K562 (cell line): ENCODE results near the gene TOMM22. TPM values are rescaled to one million over a fixed set of nuclear protein-coding genes. Genes with fewer than 3 reads are reported as not detected.

ENCODE experiments used
- CBX5 ChIP-seq: IDR thresholded peaks from 2 replicates; pipeline ENCODE4 v1.6.1; 2014; ENCODE audit warnings: low read depth, borderline replicate concordance
- CHCHD3 ChIP-seq: fragments of 250-450 bp; sonication (Bioruptor Pico); IDR thresholded peaks from 2 replicates; pipeline ENCODE4 v2.1.2; 2022; ENCODE audit warnings: mild to moderate bottlenecking
- CHD2 ChIP-seq: IDR thresholded peaks from 2 replicates; pipeline ENCODE4 v1.6.1; 2011; ENCODE audit warnings: low read depth, low read length
- HCFC1 ChIP-seq: IDR thresholded peaks from 2 replicates; pipeline ENCODE4 v1.6.1; 2012; ENCODE audit warnings: low read depth, low read length, improper control_type of control experiment
- MCM3 ChIP-seq: fragments of 450-650 bp; IDR thresholded peaks from 2 replicates; pipeline ENCODE4 v1.6.1; 2016
- PCBP2 ChIP-seq: fragments of 200-400 bp; formaldehyde crosslinking; IDR thresholded peaks from 2 replicates; pipeline ENCODE4 v1.6.1; 2018; ENCODE audit warnings: low read length, low read depth, mild to moderate bottlenecking, moderate library complexity; ENCODE audit not compliant: poor library complexity, severe bottlenecking
- POLR2AphosphoS2 ChIP-seq: IDR thresholded peaks from 2 replicates; pipeline ENCODE4 v1.6.1; 2012; ENCODE audit warnings: low read length, improper control_type of control experiment
- RAD21 ChIP-seq, 2 experiments: fragments of 250-450 bp in 1 of 2; fragments of 450-650 bp in 1 of 2; sonication (Bioruptor Pico) in 1 of 2; formaldehyde crosslinking in 1 of 2; IDR thresholded peaks in 1 of 2; conservative IDR thresholded peaks in 1 of 2; 2 replicates each; pipeline versions ENCODE4 v1.4.0 to v1.8.0; 2020 to 2022; ENCODE audit warnings: mild to moderate bottlenecking in 2 of 2, moderate library complexity in 1 of 2
- SMAD3 ChIP-seq: fragments of 450-650 bp; formaldehyde crosslinking; conservative IDR thresholded peaks from 2 replicates; pipeline ENCODE4 v1.4.0; 2020; ENCODE audit warnings: mild to moderate bottlenecking
- SRSF3 ChIP-seq: fragments of 200-400 bp; formaldehyde crosslinking; IDR thresholded peaks from 2 replicates; pipeline ENCODE4 v1.6.1; 2016; ENCODE audit warnings: mild to moderate bottlenecking, low read length, moderate library complexity; ENCODE audit not compliant: insufficient read depth
- ZNF143 ChIP-seq: sonication (generic); formaldehyde crosslinking; IDR thresholded peaks from 2 replicates; pipeline ENCODE4 v1.9.0; 2022; ENCODE audit warnings: mild to moderate bottlenecking, missing genetic modification reagents
- ZNF239 ChIP-seq: fragments of 250-450 bp; sonication (Bioruptor Pico); IDR thresholded peaks from 2 replicates; pipeline ENCODE4 v1.4.0; 2020; ENCODE audit warnings: mild to moderate bottlenecking
- ZNF79 ChIP-seq: fragments of 250-450 bp; sonication (Bioruptor Pico); IDR thresholded peaks from 2 replicates; pipeline ENCODE4 v1.4.0; 2020; ENCODE audit warnings: low read depth, mild to moderate bottlenecking, moderate library complexity
- polyA plus RNA-seq, 8 experiments: library from polyadenylated mRNA; depleted of rRNA in 4 of 8; stranded (reverse) in 5 of 8; unstranded in 3 of 8; fragments of >200 nt; fragmentation: Nextera tagmentation in 2 of 8; fragmentation: Illumina TruSeq in 1 of 8; extraction: Ambion mirVana in 2 of 8; extraction: Trizol in 1 of 8; gene quantifications; 2 replicates each; pipeline versions ENCODE4 v1.2.1 to v1.2.3, GENCODE V29; 2011 to 2014; ENCODE audit warnings: inconsistent platforms in 1 of 8, missing spikeins in 1 of 8
- total RNA-seq, 7 experiments: library from RNA; depleted of rRNA in 6 of 7; stranded (reverse); fragments of >200 nt in 6 of 7; fragmentation: Illumina TruSeq in 2 of 7; extraction: Trizol in 2 of 7; gene quantifications; 2 replicates each; pipeline versions ENCODE4 v1.2.1 to v1.2.3, GENCODE V29; 2011 to 2021; ENCODE audit warnings: low replicate concordance in 1 of 7
- TF ChIP-seq, protein P1 (sequence below), 2 experiments: fragments of 450-650 bp in 1 of 2; sonication (generic) in 1 of 2; formaldehyde crosslinking; conservative IDR thresholded peaks; 2 replicates each; pipeline versions ENCODE4 v1.4.0 to v1.8.1; 2020 to 2022; ENCODE audit warnings: mild to moderate bottlenecking in 1 of 2, missing genetic modification reagents in 1 of 2
- TF ChIP-seq, protein P2 (sequence below): fragments of 450-650 bp; formaldehyde crosslinking; IDR thresholded peaks from 2 replicates; pipeline ENCODE4 v1.4.0; 2020; ENCODE audit warnings: mild to moderate bottlenecking, mixed read lengths
- TF ChIP-seq, protein P3 (sequence below): fragments of 250-450 bp; sonication (Bioruptor Pico); IDR thresholded peaks from 2 replicates; pipeline ENCODE4 v1.5.1; 2021; ENCODE audit warnings: mild to moderate bottlenecking
- TF ChIP-seq, protein P4 (sequence below): fragments of 200-800 bp; sonication (Bioruptor generic); IDR thresholded peaks from 2 replicates; pipeline ENCODE4 v1.6.1; 2017; ENCODE audit warnings: missing genetic modification characterization, missing compliant biosample characterization
- TF ChIP-seq, protein P5 (sequence below), 3 experiments: fragments of 200-800 bp in 1 of 3; sonication (Bioruptor generic) in 1 of 3; sonication (generic) in 1 of 3; formaldehyde crosslinking in 1 of 3; IDR thresholded peaks; 2 replicates each; pipeline versions ENCODE4 v1.6.1 to v1.8.0; 2016 to 2022; ENCODE audit warnings: mild to moderate bottlenecking in 2 of 3, missing compliant biosample characterization in 2 of 3, missing genetic modification characterization in 2 of 3, missing genetic modification reagents in 1 of 3
- TF ChIP-seq, protein P6 (sequence below): fragments of 450-650 bp; conservative IDR thresholded peaks from 2 replicates; pipeline ENCODE4 v1.6.1; 2016; ENCODE audit warnings: missing genetic modification characterization, low read depth, mild to moderate bottlenecking, control low read depth, missing compliant biosample characterization

The TOMM22 gene
- total and polyA plus RNA-seq, 9 of the 15 experiments (the other 6 are each of a cell fraction or from before 2014, with no cell fraction given) = 25.8 to 108 (median 73.8) TPM

DNA sequence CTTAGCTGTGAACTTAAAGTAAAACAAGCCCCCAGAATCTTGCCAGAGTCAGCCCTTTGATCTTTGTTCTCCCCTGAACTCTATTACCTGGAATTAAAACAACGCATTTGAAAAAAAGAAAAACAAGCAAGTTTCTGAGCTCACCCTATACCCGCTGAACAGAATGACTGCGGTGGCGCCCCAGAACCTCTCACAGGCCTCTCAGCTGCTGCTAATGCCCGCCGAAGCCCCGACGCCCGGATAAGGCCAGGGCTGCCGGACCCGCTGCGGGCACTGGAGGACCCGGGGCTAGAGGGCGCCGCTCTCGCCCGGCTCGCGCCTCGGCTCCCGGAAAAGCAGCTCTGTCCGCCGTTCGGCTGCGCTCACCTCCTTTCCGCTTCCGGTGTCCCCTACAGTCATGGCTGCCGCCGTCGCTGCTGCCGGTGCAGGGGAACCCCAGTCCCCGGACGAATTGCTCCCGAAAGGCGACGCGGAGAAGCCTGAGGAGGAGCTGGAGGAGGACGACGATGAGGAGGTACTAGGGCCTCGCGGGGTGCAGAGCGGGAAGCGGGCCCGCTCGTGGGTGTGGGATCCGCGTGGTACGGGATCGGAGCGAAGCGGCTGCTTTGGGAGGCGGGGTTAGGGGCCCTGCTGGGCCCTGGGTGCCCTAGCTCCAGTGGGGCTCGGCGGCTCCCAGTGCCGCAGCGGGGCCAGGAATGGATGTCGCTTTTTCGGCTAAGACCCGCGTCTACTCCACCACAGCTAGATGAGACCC lies at the start of gene TOMM22 (continued):
- TF ChIP-seq, protein P1, sequence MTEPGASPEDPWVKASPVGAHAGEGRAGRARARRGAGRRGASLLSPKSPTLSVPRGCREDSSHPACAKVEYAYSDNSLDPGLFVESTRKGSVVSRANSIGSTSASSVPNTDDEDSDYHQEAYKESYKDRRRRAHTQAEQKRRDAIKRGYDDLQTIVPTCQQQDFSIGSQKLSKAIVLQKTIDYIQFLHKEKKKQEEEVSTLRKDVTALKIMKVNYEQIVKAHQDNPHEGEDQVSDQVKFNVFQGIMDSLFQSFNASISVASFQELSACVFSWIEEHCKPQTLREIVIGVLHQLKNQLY (CRISPR knock-in tag; conservative IDR thresholded peaks at IDR 0.05) = no peak
- TF ChIP-seq RAD21 (CRISPR knock-in tag; conservative IDR thresholded peaks at IDR 0.05 in 1 of 2, IDR thresholded peaks at IDR 0.05 in 1 of 2) (peak; percentile 28 to 34; a peak in 3 of 4 replicates), MCM3 (no peak), ZNF143 (CRISPR knock-in tag) (no peak), ZNF79 (no peak), POLR2AphosphoS2 (no peak), PCBP2 (no peak), CHD2 (no peak), CHCHD3 (CRISPR knock-in tag) (no peak), CBX5 (no peak), HCFC1 (peak; percentile 87), SRSF3 (no peak), SMAD3 (CRISPR knock-in tag) (no peak), ZNF239 (CRISPR knock-in tag) (0 out of 2 replicates have a peak, but pooled peaks have one; percentile 15)
- TF ChIP-seq, protein P2, sequence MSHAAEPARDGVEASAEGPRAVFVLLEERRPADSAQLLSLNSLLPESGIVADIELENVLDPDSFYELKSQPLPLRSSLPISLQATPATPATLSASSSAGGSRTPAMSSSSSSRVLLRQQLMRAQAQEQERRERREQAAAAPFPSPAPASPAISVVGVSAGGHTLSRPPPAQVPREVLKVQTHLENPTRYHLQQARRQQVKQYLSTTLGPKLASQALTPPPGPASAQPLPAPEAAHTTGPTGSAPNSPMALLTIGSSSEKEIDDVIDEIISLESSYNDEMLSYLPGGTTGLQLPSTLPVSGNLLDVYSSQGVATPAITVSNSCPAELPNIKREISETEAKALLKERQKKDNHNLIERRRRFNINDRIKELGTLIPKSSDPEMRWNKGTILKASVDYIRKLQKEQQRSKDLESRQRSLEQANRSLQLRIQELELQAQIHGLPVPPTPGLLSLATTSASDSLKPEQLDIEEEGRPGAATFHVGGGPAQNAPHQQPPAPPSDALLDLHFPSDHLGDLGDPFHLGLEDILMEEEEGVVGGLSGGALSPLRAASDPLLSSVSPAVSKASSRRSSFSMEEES (CRISPR knock-in tag) = no peak
- TF ChIP-seq, protein P3, sequence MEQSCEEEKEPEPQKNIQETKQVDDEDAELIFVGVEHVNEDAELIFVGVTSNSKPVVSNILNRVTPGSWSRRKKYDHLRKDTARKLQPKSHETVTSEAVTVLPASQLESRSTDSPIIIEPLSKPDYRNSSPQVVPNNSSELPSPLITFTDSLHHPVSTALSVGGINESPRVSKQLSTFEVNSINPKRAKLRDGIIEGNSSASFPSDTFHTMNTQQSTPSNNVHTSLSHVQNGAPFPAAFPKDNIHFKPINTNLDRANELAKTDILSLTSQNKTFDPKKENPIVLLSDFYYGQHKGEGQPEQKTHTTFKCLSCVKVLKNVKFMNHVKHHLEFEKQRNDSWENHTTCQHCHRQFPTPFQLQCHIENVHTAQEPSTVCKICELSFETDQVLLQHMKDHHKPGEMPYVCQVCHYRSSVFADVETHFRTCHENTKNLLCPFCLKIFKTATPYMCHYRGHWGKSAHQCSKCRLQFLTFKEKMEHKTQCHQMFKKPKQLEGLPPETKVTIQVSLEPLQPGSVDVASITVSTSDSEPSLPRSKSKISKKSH (CRISPR knock-in tag) = no peak
- TF ChIP-seq, protein P4, sequence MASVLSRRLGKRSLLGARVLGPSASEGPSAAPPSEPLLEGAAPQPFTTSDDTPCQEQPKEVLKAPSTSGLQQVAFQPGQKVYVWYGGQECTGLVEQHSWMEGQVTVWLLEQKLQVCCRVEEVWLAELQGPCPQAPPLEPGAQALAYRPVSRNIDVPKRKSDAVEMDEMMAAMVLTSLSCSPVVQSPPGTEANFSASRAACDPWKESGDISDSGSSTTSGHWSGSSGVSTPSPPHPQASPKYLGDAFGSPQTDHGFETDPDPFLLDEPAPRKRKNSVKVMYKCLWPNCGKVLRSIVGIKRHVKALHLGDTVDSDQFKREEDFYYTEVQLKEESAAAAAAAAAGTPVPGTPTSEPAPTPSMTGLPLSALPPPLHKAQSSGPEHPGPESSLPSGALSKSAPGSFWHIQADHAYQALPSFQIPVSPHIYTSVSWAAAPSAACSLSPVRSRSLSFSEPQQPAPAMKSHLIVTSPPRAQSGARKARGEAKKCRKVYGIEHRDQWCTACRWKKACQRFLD = no peak; the same call in 1 of the 2 replicates
- TF ChIP-seq, protein P5, sequence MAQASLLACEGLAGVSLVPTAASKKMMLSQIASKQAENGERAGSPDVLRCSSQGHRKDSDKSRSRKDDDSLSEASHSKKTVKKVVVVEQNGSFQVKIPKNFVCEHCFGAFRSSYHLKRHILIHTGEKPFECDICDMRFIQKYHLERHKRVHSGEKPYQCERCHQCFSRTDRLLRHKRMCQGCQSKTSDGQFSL (CRISPR knock-in tag; IDR thresholded peaks at IDR 0.05) = no peak
- TF ChIP-seq, protein P5 (tag; IDR thresholded peaks at IDR 0.05) = no peak
- TF ChIP-seq, protein P6, sequence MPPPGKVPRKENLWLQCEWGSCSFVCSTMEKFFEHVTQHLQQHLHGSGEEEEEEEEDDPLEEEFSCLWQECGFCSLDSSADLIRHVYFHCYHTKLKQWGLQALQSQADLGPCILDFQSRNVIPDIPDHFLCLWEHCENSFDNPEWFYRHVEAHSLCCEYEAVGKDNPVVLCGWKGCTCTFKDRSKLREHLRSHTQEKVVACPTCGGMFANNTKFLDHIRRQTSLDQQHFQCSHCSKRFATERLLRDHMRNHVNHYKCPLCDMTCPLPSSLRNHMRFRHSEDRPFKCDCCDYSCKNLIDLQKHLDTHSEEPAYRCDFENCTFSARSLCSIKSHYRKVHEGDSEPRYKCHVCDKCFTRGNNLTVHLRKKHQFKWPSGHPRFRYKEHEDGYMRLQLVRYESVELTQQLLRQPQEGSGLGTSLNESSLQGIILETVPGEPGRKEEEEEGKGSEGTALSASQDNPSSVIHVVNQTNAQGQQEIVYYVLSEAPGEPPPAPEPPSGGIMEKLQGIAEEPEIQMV (tag) = no peak
